HCT116 (cell line): Measurements from ENCODE around the gene CFAP58. TPM values are rescaled to one million over a fixed set of nuclear protein-coding genes. Genes with fewer than 3 reads are reported as not detected.

Experiments used
- total RNA-seq: library from RNA; stranded (reverse); gene quantifications from one replicate; pipeline ENCODE4 v1.2.1, GENCODE V29; 2021; ENCODE audit not compliant: unreplicated experiment

CFAP58 gene
- total RNA-seq, 1 experiment from 2014 or later: 0.91 TPM

Other genes starting within 250 kb of the CFAP58 start
- 38.5 TPM for gene SFR1, start 231.7 kb upstream of the CFAP58 start, total RNA-seq
- gene CFAP43, start 121.5 kb upstream of the CFAP58 start, total RNA-seq: 4.0 TPM
- 179 TPM for gene GSTO1, start 98.9 kb upstream of the CFAP58 start, total RNA-seq
- gene GSTO2, start 84.6 kb upstream of the CFAP58 start, total RNA-seq: 115 TPM
- gene ITPRIP, start 15.4 kb upstream of the CFAP58 start, total RNA-seq: 12.0 TPM